GM12892 (cell line): ENCODE results near the gene SOX30.

Experiments
- POLR2A ChIP-seq: IDR thresholded peaks from 2 replicates; pipeline ENCODE4 v1.6.1; 2011; ENCODE audit warnings: low read depth, low read length, control low read depth
- POLR2AphosphoS5 ChIP-seq: IDR thresholded peaks from 2 replicates; pipeline ENCODE4 v1.6.1; 2011; ENCODE audit warnings: low read depth, low read length, control low read depth

DNA sequence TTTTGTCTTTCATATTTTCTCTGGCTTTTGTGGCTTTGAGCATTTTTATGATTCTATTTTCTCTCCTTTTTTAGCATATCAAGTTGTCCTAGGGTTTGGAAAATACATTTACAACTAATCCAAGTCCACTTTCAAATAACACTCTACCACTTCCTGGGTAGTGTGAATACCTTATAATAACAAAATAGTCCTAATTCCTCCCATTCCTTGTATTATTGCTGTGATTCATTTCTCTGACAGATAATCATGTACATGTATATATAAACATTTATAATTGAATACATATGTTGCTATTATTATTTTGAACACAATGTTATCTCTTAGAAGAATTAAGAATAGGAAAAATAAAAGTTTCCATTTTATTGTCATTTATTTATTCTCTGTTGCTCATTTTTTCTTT lies 61.8 kb downstream of the SOX30 start:
- TF ChIP-seq POLR2A (no peak), POLR2AphosphoS5 (no peak)
